ENCODE measurements around the gene UBAC1. TPM values are rescaled to one million over a fixed set of nuclear protein-coding genes. Genes with fewer than 3 reads are reported as not detected.

The UBAC1 gene
- total and polyA plus RNA-seq, 10 of the 15 experiments (the other 5 are each of a cell fraction or from before 2014, with no cell fraction given), result 16.7 to 54.6 (median 38.5) TPM

GRCh38 chr9:135956802-135957174 lies 4.4 kb downstream of the UBAC1 start:
- FAIRE-seq, result no peak
- CTCF ChIA-PET, result interaction anchor here (1.6 kb wide), 1 partner anchor 93 kb away, joined by 6 read pairs; no protein-coding TSS in a partner anchor
- 89% methylated on average over 8 of the region's 8 CpGs for WGBS (ENCODE audit: insufficient coverage, insufficient replicate concordance, low lambda C conversion rate, missing lambda C conversion rate)

More at GRCh38 chr9:135956802-135957174, 4.4 kb downstream of the UBAC1 start:
- Histone ChIP-seq H3K9ac (ENCODE audit: control insufficient read depth, insufficient read depth, low read length) (no peak overlapping the region), H3K4me2 (ENCODE audit: control insufficient read depth, insufficient read depth) (no peak overlapping the region), H3K79me2 (ENCODE audit: control insufficient read depth, insufficient read depth, low read length) (peaks cover 36% of the 10 kb centered on the region), H2AFZ (ENCODE audit: control insufficient read depth, low read depth, low read length) (no peak overlapping the region), H3K9me3 (replicated peaks; ENCODE audit: control insufficient read depth, insufficient read depth, low read length) (no peaks in the 10 kb centered on the region), H3K27ac (ENCODE audit: control insufficient read depth, insufficient read depth) (no peak overlapping the region), H3K4me1 (ENCODE audit: control insufficient read depth, insufficient read depth, low read length) (peaks cover 9% of the 10 kb centered on the region), H3K4me3 (no peak overlapping the region), H3K36me3 (ENCODE audit: control insufficient read depth in 2 of 2, insufficient read depth in 2 of 2, low read length in 1 of 2) (peaks cover 3 to 10% of the 10 kb centered on the region in 2 experiments; a peak in 3 of 4 replicates), H3K27me3 (replicated peaks in 1 of 2; ENCODE audit: control insufficient read depth in 2 of 2, insufficient read depth in 2 of 2, low read length in 1 of 2) (no peaks in the 10 kb centered on the region), H4K20me1 (ENCODE audit: control insufficient read depth, insufficient read depth) (peaks cover 4% of the 10 kb centered on the region; the same call in 1 of the 2 replicates)
- POLR2A ChIA-PET, result no interaction called here
- RAD21 ChIA-PET (ENCODE audit: unreplicated experiment), result no interaction called here
- SMC1A ChIA-PET (ENCODE audit: uncharacterized antibody, unreplicated experiment), result no interaction called here
- no peak for DNase-seq (ENCODE audit: low read depth, low spot score)
- BruUV-seq (replicated peaks), result no TSS peak
- no peak for TF ChIP-seq KDM1A (IDR thresholded peaks at IDR 0.05; ENCODE audit: borderline replicate concordance)
- TF ChIP-seq CREM (IDR thresholded peaks at IDR 0.05; ENCODE audit: low read depth), result no peak
- TF ChIP-seq GATAD2B (conservative IDR thresholded peaks at IDR 0.05; ENCODE audit: low read depth), result no peak
- no peak for TF ChIP-seq PAX8 (IDR thresholded peaks at IDR 0.05)
- no peak for TF ChIP-seq MTA3 (IDR thresholded peaks at IDR 0.05; ENCODE audit: borderline replicate concordance, low read length)
- TF ChIP-seq CEBPZ (IDR thresholded peaks at IDR 0.05; ENCODE audit: low read depth, low read length), result no peak
- TF ChIP-seq MEF2B (IDR thresholded peaks at IDR 0.05; ENCODE audit: partially characterized antibody, poor library complexity, severe bottlenecking), result no peak
- no peak for TF ChIP-seq HSF1 (IDR thresholded peaks at IDR 0.05; ENCODE audit: low read depth, low read length)
- no peak for TF ChIP-seq PKNOX1 (IDR thresholded peaks at IDR 0.05)
- TF ChIP-seq BCL11A (IDR thresholded peaks at IDR 0.05; ENCODE audit: low read depth, low read length), result no peak
- TF ChIP-seq BHLHE40 (IDR thresholded peaks at IDR 0.05; ENCODE audit: borderline replicate concordance in 1 of 2, low read depth in 2 of 2, low read length in 1 of 2), result no peak
- no peak for TF ChIP-seq REST (IDR thresholded peaks at IDR 0.05; ENCODE audit: low read depth, low read length)
- TF ChIP-seq BMI1 (IDR thresholded peaks at IDR 0.05; ENCODE audit: borderline replicate concordance), result no peak
- ATAC-seq, result no peak
- intact Hi-C loops (cut with micrococcal nuclease; ENCODE audit: unreplicated experiment), result no loop called here
- in situ Hi-C loops (cut with MboI), result no loop called here
